Mammary epithelial cell (primary cell): Measurements from ENCODE around the gene HAL.

Experiments used
- CTCF ChIP-seq, 2 donors: IDR thresholded peaks in 1 of 2; conservative IDR thresholded peaks in 1 of 2; 2 replicates each; pipeline ENCODE4 v1.5.1; 2011 to 2012; ENCODE audit warnings: inconsistent platforms in 2 of 2, low read length in 2 of 2, mild to moderate bottlenecking in 2 of 2, control low read depth in 1 of 2, low read depth in 1 of 2; ENCODE audit not compliant: insufficient read depth in 1 of 2; ENCODE audit errors: extremely low read depth in 1 of 2
- EZH2 ChIP-seq: IDR thresholded peaks from 2 replicates; pipeline ENCODE4 v1.6.1; 2012; ENCODE audit warnings: low read length, inconsistent platforms, borderline replicate concordance

DNA sequence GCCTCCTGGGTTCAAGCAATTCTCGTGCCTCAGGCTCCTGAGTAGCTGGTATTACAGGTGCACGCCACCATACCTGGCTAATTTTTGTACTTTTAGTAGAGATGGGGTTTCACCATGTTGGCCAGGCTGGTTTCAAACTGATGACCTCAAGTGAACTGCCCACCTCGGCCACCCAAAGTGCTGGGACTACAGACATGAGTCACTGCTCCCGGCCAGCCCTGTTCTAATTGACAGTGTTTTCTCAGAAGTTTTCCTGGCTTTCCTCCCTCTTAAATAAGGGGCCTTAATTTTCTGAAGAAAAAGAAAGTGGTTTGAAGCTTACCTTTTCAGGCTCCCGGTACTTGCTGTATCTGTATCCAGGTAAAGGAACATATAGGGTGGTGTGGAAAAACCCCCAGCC is 1.7 kb downstream of the HAL start:
- no peak for TF ChIP-seq CTCF (conservative IDR thresholded peaks at IDR 0.05 in 1 of 2, IDR thresholded peaks at IDR 0.05 in 1 of 2; ENCODE audit: extremely low read depth in 1 of 2, insufficient read depth in 1 of 2, low read depth in 1 of 2, low read length in 2 of 2)
- no peak for TF ChIP-seq EZH2
